Measurements from ENCODE around the gene FBXL20.

- TF ChIP-seq POLR2A (IDR thresholded peaks at IDR 0.05; ENCODE audit: low read length) (no peak), GATA1 (IDR thresholded peaks at IDR 0.05; ENCODE audit: low read depth, low read length) (no peak)
Measured at GRCh38 chr17:39251997-39252396, 149.4 kb downstream of the FBXL20 start.
